Measurements from ENCODE around the gene ZNF407. TPM values are rescaled to one million over a fixed set of nuclear protein-coding genes. Genes with fewer than 3 reads are reported as not detected.

ZNF407 gene
- total and polyA plus RNA-seq, 7 donors: 2.4 to 10.2 (median 7.9) TPM

DNA sequence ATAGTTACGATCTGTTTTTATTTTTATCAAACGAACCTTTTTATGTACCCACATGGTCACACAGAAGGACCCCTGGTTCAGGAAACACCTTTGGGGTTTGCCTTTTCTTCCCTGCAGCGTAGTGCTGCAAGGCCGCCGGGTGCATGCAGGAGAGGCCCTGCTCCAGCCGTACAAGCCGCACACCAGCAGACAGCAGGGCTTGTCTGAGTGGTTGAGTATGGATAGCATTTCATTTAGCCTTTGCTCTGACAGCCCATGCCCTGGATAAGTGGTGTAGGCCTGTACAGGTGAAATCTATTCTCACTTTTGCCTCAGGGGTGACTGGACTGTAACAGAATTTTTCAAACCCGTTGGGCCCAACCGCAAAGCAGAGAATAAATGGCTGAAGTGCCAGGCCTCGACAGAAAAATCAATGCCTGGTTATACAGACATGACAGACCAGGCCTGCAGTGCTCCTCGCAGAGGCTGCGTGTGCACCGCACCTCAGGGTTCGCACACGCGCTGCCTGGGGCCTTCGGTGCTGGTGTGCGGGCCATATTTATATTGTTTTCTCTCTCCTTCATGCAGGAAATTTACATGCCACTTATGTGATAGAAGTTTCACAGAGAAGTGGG is 279.1 kb downstream of the ZNF407 start:
- intact Hi-C loops (cut with DNase I): no loop called here
- H3K27ac ChIP-seq: no peak overlapping the region
- DNase-seq: no peak
- H3K9me3 ChIP-seq: no peaks in the 10 kb centered on the region
- no peak for ATAC-seq
- H3K27me3 ChIP-seq (ENCODE audit: insufficient read depth in 3 of 3, low read length in 2 of 3): no peaks in the 10 kb centered on the region
- peaks cover 1 to 12% of the 10 kb centered on the region in 2 donors for H3K36me3 ChIP-seq (ENCODE audit: insufficient read depth in 1 of 2, low read depth in 1 of 2)
- H3K4me3 ChIP-seq: no peak overlapping the region
- TF ChIP-seq, protein P1, sequence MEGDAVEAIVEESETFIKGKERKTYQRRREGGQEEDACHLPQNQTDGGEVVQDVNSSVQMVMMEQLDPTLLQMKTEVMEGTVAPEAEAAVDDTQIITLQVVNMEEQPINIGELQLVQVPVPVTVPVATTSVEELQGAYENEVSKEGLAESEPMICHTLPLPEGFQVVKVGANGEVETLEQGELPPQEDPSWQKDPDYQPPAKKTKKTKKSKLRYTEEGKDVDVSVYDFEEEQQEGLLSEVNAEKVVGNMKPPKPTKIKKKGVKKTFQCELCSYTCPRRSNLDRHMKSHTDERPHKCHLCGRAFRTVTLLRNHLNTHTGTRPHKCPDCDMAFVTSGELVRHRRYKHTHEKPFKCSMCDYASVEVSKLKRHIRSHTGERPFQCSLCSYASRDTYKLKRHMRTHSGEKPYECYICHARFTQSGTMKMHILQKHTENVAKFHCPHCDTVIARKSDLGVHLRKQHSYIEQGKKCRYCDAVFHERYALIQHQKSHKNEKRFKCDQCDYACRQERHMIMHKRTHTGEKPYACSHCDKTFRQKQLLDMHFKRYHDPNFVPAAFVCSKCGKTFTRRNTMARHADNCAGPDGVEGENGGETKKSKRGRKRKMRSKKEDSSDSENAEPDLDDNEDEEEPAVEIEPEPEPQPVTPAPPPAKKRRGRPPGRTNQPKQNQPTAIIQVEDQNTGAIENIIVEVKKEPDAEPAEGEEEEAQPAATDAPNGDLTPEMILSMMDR (IDR thresholded peaks at IDR 0.05): no peak
- no peaks in the 10 kb centered on the region for H3K4me1 ChIP-seq
- WGBS, 3 donors: 96 to 97% (median 96%) methylated on average over 18 of the region's 18 CpGs

DNA sequence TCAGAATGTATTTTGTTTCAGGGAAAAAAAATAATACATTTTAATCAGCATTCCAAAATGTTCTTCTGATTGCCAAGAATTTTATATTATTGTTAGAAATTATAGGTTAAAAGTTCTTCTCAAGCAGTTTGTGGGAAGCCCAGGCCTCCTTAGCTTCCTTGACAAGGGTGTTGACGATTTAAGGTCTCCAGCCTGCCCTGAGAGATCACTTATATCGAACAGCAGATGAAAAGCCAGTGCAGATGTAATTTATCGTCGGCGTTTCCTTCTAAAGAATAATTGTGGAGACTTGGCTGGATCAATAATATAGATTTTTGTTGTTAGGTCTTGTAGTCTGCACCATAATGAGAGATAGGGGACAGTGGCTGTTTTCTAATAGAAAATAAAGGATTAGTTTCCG is 280.6 kb downstream of the ZNF407 start:
- peaks cover 4 to 22% of the 10 kb centered on the region in 2 donors for H3K36me3 ChIP-seq (ENCODE audit: insufficient read depth in 1 of 2, low read depth in 1 of 2)
- intact Hi-C loops (cut with DNase I): no loop called here
- 88 to 92% (median 91%) methylated on average over 6 of the region's 6 CpGs for WGBS, 3 donors
- H3K27ac ChIP-seq: no peak overlapping the region
- DNase-seq: no peak
- no peaks in the 10 kb centered on the region for H3K27me3 ChIP-seq (ENCODE audit: insufficient read depth in 3 of 3, low read length in 2 of 3)
- TF ChIP-seq, protein P1 (IDR thresholded peaks at IDR 0.05): no peak
- H3K4me3 ChIP-seq: no peak overlapping the region
- no peaks in the 10 kb centered on the region for H3K9me3 ChIP-seq
- ATAC-seq: no peak
- no peaks in the 10 kb centered on the region for H3K4me1 ChIP-seq

DNA sequence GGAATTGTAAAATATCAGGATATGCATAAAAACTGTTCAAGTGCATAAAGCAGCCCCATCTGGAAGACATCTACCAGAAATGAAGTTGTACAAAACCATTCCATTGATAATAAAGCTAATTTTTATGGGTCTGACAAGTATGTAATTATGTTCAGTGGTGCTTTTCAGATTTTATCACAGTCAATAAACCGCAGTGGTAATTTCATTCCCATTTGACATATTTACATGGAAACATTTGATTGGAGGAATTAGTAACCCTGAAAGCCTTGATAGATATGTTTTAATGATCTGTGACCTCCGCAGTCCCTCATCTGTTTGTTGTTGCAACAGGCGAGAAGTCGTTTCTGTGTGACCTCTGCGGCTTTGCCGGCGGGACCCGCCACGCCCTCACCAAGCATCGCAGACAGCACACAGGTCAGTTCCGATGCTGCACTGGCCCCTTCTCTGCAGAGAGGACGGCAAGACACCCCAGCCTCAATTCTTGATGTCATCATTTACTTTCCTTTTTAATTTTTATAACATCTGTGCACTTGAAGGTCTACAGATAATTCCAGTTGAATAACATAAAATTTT is 283.1 kb downstream of the ZNF407 start:
- TF ChIP-seq, protein P1 (IDR thresholded peaks at IDR 0.05): no peak
- no peak overlapping the region for H3K27ac ChIP-seq
- H3K36me3 ChIP-seq (ENCODE audit: insufficient read depth in 1 of 2, low read depth in 1 of 2): peaks cover 4 to 28% of the 10 kb centered on the region in 2 donors

DNA sequence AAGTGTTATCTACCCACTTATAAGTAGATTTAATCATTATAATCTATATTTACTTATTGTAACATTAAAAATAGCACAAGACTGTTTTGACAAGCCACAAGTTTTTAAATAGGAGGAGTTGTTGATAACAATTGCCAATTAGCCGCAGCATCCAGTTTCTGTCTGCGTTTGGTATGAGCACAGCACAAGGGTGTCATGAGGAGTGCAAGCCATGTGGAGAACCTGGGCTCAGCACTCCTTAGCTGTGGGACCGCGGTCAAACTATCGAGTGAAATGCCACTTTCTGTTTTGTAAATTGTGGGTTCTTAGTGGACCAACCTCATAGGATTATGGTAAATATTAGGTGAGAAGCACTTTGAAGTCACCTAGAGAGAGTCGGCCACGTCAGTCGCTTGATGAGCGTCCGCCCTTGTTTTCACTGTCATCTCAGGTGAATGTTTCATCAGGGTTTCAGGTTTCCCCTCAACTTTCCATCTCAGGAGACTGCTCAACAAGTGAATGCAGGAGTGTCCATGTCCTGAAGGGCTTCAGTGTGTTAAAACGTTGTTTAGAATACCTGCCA is 294.5 kb downstream of the ZNF407 start:
- no peaks in the 10 kb centered on the region for H3K4me1 ChIP-seq
- no peaks in the 10 kb centered on the region for H3K27me3 ChIP-seq (ENCODE audit: insufficient read depth in 3 of 3, low read length in 2 of 3)
- WGBS, 3 donors: 86 to 92% (median 86%) methylated on average over 11 of the region's 11 CpGs
- DNase-seq (no peak), ATAC-seq (peak in 2 of 4 donors; percentile 49 to 57)
- intact Hi-C loops (cut with DNase I): loop anchor here in 1 of 2 donors (10.0 kb wide), 1 partner anchor 237 kb away; no protein-coding TSS in a partner anchor
- peaks cover 0 to 11% of the 10 kb centered on the region in 2 donors for H3K36me3 ChIP-seq (ENCODE audit: insufficient read depth in 1 of 2, low read depth in 1 of 2)
- no peaks in the 10 kb centered on the region for H3K9me3 ChIP-seq
- TF ChIP-seq, protein P1 (IDR thresholded peaks at IDR 0.05): no peak
- no peak overlapping the region for H3K4me3 ChIP-seq
- no peak overlapping the region for H3K27ac ChIP-seq

More for the DNA sequence above, 283.1 kb downstream of the ZNF407 start:
- ATAC-seq: no peak
- Histone ChIP-seq H3K4me3 (no peak overlapping the region), H3K4me1 (no peaks in the 10 kb centered on the region), H3K9me3 (no peaks in the 10 kb centered on the region), H3K27me3 (ENCODE audit: insufficient read depth in 3 of 3, low read length in 2 of 3) (no peaks in the 10 kb centered on the region)
- intact Hi-C loops (cut with DNase I): no loop called here
- DNase-seq: no peak
- WGBS, 3 donors: 74 to 78% (median 77%) methylated on average over 12 of the region's 12 CpGs

All from psoas muscle (tissue), 8 donors.